Endothelial cell of umbilical vein (primary cell): ENCODE measurements around the gene PARP16. TPM values are rescaled to one million over a fixed set of nuclear protein-coding genes. Genes with fewer than 3 reads are reported as not detected.

ENCODE experiments used
- BruUV-seq: library from RNA; stranded (reverse); fragments of 400-500 nt; replicated peaks from 2 replicates; lab custom pipeline; 2021; lab: Mats Ljungman, UMichigan
- CTCF ChIA-PET: fragments of 300-600, 350-600 bp; sonication (Branson Sonifier 250); formaldehyde crosslinking; loops from one replicate; lab custom pipeline; 2021; ENCODE audit warnings: antibody characterized with exemption, inconsistent platforms; lab: Charles Lee
- POLR2A ChIA-PET: fragments of 300-600, 350-600 bp; sonication (Branson Sonifier 250); formaldehyde crosslinking; loops from one replicate; lab custom pipeline; 2021; ENCODE audit warnings: antibody characterized with exemption, inconsistent platforms; lab: Charles Lee
- DNase-seq: peaks from one replicate; pipeline ENCODE4 v3.0.0-alpha.2; 2011; ENCODE audit warnings: low read depth, low spot score
- FAIRE-seq: peaks from 2 replicates; lab custom pipeline; 2011; peaks lifted over from hg19 to GRCh38; lab: Jason Lieb, UNC
- H2AFZ ChIP-seq: 2 replicates; pipeline ENCODE4 v1.6.0; 2012; ENCODE audit warnings: low read depth, low read length, control low read depth, inconsistent platforms
- H3K27ac ChIP-seq: 2 replicates; pipeline ENCODE4 v1.5.1; 2011; ENCODE audit warnings: low read depth, mild to moderate bottlenecking, control low read depth, low read length, moderate library complexity; ENCODE audit not compliant: insufficient read depth
- H3K27me3 ChIP-seq, 2 experiments: 2 replicates each; pipeline versions ENCODE4 v1.6.0 to v1.6.1; 2011; ENCODE audit warnings: low read length in 2 of 2, mixed read lengths in 1 of 2; ENCODE audit not compliant: control insufficient read depth in 2 of 2, insufficient read depth in 2 of 2
- H3K36me3 ChIP-seq, 2 experiments: 2 replicates in 1 of 2; 3 replicates in 1 of 2; pipeline ENCODE4 v1.5.1; 2011; ENCODE audit warnings: low read length in 2 of 2, mild to moderate bottlenecking in 1 of 2, moderate library complexity in 1 of 2; ENCODE audit not compliant: control insufficient read depth in 2 of 2, insufficient read depth in 2 of 2; ENCODE audit errors: extremely low read depth in 1 of 2
- H3K4me1 ChIP-seq: 3 replicates; pipeline ENCODE4 v1.5.1; 2011; ENCODE audit warnings: mild to moderate bottlenecking, low read length; ENCODE audit not compliant: control insufficient read depth, insufficient read depth; ENCODE audit errors: extremely low read depth
- H3K4me2 ChIP-seq: 2 replicates; pipeline ENCODE4 v1.6.1; 2011; ENCODE audit warnings: low read length, control low read depth, mixed read lengths; ENCODE audit not compliant: insufficient read depth
- H3K4me3 ChIP-seq, 3 experiments: fragments of 200-600 bp in 1 of 3; sonication (generic), shearing (Covaris generic) in 1 of 3; replicated peaks in 1 of 3; 2 replicates each; pipeline ENCODE4 v1.5.1; 2011 to 2016; ENCODE audit warnings: control low read depth in 3 of 3, low read length in 3 of 3, mild to moderate bottlenecking in 2 of 3, inconsistent platforms in 1 of 3, low read depth in 1 of 3, moderate library complexity in 1 of 3; ENCODE audit not compliant: insufficient read depth in 1 of 3
- H3K79me2 ChIP-seq: 2 replicates; pipeline ENCODE4 v1.6.0; 2012; ENCODE audit warnings: low read length, inconsistent platforms; ENCODE audit not compliant: control insufficient read depth, insufficient read depth
- H3K9ac ChIP-seq: replicated peaks from 2 replicates; pipeline ENCODE3; 2011; ENCODE audit warnings: low read length, control low read depth; ENCODE audit not compliant: insufficient read depth; ENCODE audit errors: extremely low read depth
- H3K9me1 ChIP-seq: replicated peaks from 3 replicates; pipeline ENCODE4 v1.6.0; 2011; ENCODE audit warnings: mild to moderate bottlenecking, low read length; ENCODE audit not compliant: control insufficient read depth, insufficient read depth; ENCODE audit errors: extremely low read depth
- H3K9me3 ChIP-seq: replicated peaks from 2 replicates; pipeline ENCODE4 v1.5.1; 2012; ENCODE audit warnings: low read length, inconsistent platforms; ENCODE audit not compliant: control insufficient read depth, insufficient read depth
- H4K20me1 ChIP-seq: replicated peaks from 2 replicates; pipeline ENCODE3; 2011; ENCODE audit warnings: mild to moderate bottlenecking, low read length; ENCODE audit not compliant: control insufficient read depth, insufficient read depth; ENCODE audit errors: extremely low read depth
- EZH2 ChIP-seq: IDR thresholded peaks from 2 replicates; pipeline ENCODE4 v1.6.1; 2012; ENCODE audit warnings: borderline replicate concordance, low read depth, mild to moderate bottlenecking, moderate library complexity, low read length, inconsistent platforms; ENCODE audit not compliant: severe bottlenecking
- FOS ChIP-seq: IDR thresholded peaks from 2 replicates; pipeline ENCODE4 v1.6.1; 2011; ENCODE audit warnings: mild to moderate bottlenecking, low read length, moderate library complexity, borderline replicate concordance; ENCODE audit not compliant: insufficient read depth
- GATA2 ChIP-seq: IDR thresholded peaks from 2 replicates; pipeline ENCODE4 v1.7.0; 2011; ENCODE audit warnings: low read depth, mild to moderate bottlenecking, moderate library complexity, mixed read lengths, low read length; ENCODE audit not compliant: insufficient read length, insufficient read depth
- JUN ChIP-seq: IDR thresholded peaks from 2 replicates; pipeline ENCODE4 v1.6.1; 2011; ENCODE audit warnings: borderline replicate concordance, low read depth; ENCODE audit not compliant: insufficient read length, insufficient read depth
- MYC ChIP-seq: IDR thresholded peaks from one replicate; pipeline ENCODE4 v1.6.1; 2011; ENCODE audit warnings: mild to moderate bottlenecking, low read depth, low read length
- POLR2A ChIP-seq: IDR thresholded peaks from 2 replicates; pipeline ENCODE4 v1.6.1; 2012; ENCODE audit warnings: low read depth, mild to moderate bottlenecking, control low read depth, low read length
- POLR2AphosphoS5 ChIP-seq: IDR thresholded peaks from 2 replicates; pipeline ENCODE4 v1.6.1; 2012; ENCODE audit warnings: low read depth, mild to moderate bottlenecking, control low read depth, low read length, moderate library complexity; ENCODE audit not compliant: insufficient read depth
- dilution Hi-C: fragments of 300-500 bp; cut with MboI; formaldehyde crosslinking; loops from one replicate; pipeline ENCODE4 v1.15.0; 2019; ENCODE audit warnings: low sequenced_read_pairs; ENCODE audit not compliant: extremely low pct_ligation_motif_present
- intact Hi-C: fragments of 100-400 bp; cut with micrococcal nuclease; formaldehyde crosslinking; loops from one replicate; pipeline ENCODE4 v1.10.0; 2022
- polyA plus RNA-seq, 4 experiments: library from polyadenylated mRNA; depleted of rRNA in 3 of 4; stranded (reverse) in 3 of 4; unstranded in 1 of 4; fragments of >200 nt; gene quantifications; 2 replicates each; pipeline versions ENCODE4 v1.2.1 to v1.2.3, GENCODE V29; 2011 to 2012; ENCODE audit warnings: missing spikeins in 1 of 4
- total RNA-seq: library from RNA; stranded (reverse); gene quantifications from 2 replicates; pipeline ENCODE4 v1.2.3, GENCODE V29; 2021
- TF ChIP-seq, protein P1 (sequence below), 2 donors: IDR thresholded peaks; 1 replicate in 1 of 2; 2 replicates in 1 of 2; pipeline ENCODE4 v1.5.1; 2011; ENCODE audit warnings: low read length in 2 of 2, mild to moderate bottlenecking in 2 of 2, moderate library complexity in 2 of 2, control low read depth in 1 of 2, inconsistent platforms in 1 of 2, low read depth in 1 of 2; ENCODE audit not compliant: insufficient read depth in 1 of 2; ENCODE audit errors: extremely low read depth in 1 of 2
- TF ChIP-seq, protein P2 (sequence below): IDR thresholded peaks from 2 replicates; pipeline ENCODE4 v1.6.1; 2011; ENCODE audit not compliant: insufficient read depth, insufficient read length

The PARP16 gene
- total and polyA plus RNA-seq, 2 donors (not counting 3 experiments of a cell fraction or from before 2014, with no cell fraction given) = 3.9 to 6.3 TPM

DNA sequence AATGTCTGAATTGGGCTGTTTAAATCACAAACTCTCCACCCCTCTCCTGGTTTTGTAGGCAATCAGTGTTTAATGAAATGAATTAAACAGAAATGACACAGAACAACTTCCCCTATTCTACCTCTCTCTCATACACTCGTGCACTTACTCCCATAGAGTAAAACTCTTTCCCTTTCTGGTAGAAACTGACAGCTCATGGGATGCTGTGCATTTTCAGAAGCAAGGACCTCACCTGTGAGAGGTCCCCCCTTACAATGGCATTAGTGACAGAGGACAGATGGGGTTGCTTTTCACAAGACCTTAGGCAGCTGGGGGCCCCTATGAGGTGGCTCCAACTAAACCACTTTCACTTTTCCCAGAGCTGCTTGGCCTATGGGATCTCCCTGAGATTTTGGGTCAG is 31.9 kb downstream of the PARP16 start:
- Histone ChIP-seq H3K36me3 (peaks cover 0 to 2% of the 10 kb centered on the region in 2 experiments), H4K20me1 (no peaks in the 10 kb centered on the region), H3K79me2 (no peaks in the 10 kb centered on the region), H3K9me3 (no peaks in the 10 kb centered on the region), H3K4me3 (no peak overlapping the region), H3K27ac (no peak overlapping the region), H3K4me2 (no peak overlapping the region), H3K27me3 (no peaks in the 10 kb centered on the region), H3K4me1 (no peaks in the 10 kb centered on the region), H2AFZ (no peak overlapping the region), H3K9me1 (no peaks in the 10 kb centered on the region), H3K9ac (no peak overlapping the region)
- ChIA-PET CTCF (no interaction called here), POLR2A (no interaction called here)
- no peak for FAIRE-seq
- TF ChIP-seq POLR2A = no peak
- TF ChIP-seq, protein P1, sequence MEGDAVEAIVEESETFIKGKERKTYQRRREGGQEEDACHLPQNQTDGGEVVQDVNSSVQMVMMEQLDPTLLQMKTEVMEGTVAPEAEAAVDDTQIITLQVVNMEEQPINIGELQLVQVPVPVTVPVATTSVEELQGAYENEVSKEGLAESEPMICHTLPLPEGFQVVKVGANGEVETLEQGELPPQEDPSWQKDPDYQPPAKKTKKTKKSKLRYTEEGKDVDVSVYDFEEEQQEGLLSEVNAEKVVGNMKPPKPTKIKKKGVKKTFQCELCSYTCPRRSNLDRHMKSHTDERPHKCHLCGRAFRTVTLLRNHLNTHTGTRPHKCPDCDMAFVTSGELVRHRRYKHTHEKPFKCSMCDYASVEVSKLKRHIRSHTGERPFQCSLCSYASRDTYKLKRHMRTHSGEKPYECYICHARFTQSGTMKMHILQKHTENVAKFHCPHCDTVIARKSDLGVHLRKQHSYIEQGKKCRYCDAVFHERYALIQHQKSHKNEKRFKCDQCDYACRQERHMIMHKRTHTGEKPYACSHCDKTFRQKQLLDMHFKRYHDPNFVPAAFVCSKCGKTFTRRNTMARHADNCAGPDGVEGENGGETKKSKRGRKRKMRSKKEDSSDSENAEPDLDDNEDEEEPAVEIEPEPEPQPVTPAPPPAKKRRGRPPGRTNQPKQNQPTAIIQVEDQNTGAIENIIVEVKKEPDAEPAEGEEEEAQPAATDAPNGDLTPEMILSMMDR (IDR thresholded peaks at IDR 0.05; ENCODE audit: extremely low read depth in 1 of 2, insufficient read depth in 1 of 2, low read depth in 1 of 2, low read length in 2 of 2) = no peak
- no peak for TF ChIP-seq JUN
- TF ChIP-seq, protein P2, sequence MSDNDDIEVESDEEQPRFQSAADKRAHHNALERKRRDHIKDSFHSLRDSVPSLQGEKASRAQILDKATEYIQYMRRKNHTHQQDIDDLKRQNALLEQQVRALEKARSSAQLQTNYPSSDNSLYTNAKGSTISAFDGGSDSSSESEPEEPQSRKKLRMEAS = no peak
- TF ChIP-seq POLR2AphosphoS5 = no peak
- no peak for TF ChIP-seq FOS
- no peak for TF ChIP-seq MYC
- TF ChIP-seq EZH2 = no peak
- TF ChIP-seq GATA2 = no peak
- dilution Hi-C loops (no loop called here), intact Hi-C loops (no loop called here)
- no TSS peak for BruUV-seq
- no peak for DNase-seq
